Glomerular visceral epithelial cell (primary cell): ENCODE measurements around the gene TEX26.

Experiments
- DNase-seq: peaks from one replicate; pipeline ENCODE4 v3.0.0-alpha.2; 2016; ENCODE audit errors: extremely low spot score

The TEX26 gene

DNA sequence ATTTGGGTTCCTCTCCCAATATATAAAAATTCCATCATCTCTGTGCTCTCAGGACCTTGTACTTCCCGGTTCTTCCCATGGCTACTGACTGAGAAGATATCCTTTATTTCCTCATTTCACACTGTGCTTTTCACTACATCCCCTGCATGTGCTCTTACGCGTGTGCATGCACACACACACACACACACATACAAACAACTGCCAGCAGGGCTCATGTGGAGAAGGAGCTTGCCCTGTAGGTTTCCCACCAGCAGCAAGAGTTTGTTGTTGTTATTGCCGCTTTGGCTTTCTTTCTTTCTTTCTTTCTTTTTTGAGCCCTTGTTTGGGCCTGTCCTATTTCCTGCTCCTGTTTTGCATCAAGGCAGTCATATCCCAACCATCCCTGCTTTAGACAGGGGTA, 43.6 kb downstream of the TEX26 start:
- DNase-seq = no peak

GRCh38 chr13:30978981-30979956, 46.8 kb downstream of the TEX26 start:
- no peak for DNase-seq

DNA sequence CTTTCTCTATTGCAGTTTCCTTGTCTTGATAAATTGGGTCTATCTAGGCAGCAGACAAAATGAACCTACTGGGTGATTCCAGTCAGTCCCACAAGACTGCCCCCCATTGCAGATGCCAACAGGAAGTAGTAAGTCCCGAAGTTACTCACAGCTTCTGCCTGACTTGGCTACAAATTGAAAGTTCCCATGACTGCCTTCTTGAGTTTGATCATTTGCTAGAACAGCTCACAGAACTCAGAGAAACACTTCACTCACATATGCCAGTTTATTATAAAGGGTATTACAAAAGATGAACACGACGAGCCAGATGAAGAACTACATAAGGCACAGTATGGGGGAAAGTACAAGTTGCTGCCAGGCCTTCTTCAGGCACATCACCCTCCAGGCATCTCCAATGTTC, 50.0 kb downstream of the TEX26 start:
- peak; percentile 7 for DNase-seq

DNA sequence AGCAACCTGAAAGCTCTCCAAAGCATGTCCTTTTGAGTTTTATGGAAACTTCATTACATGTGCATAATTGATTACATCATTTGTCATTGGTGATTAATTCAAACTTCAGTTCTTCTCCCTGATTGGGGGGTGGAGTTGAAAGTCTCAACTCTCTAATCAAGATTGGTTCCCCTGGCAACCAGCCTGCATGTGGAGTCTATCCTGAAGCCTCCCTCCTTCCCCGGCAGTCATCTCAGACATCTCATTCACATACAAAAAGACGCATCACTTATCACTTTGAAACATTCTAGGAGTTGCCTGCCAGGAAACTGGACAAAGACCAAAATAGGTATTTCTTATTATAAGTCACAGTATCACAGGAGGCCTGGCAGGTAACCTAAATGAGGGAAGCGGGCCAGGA, 50.5 kb downstream of the TEX26 start:
- no peak for DNase-seq

- no peak for DNase-seq
Observed at GRCh38 chr13:30983431-30983830, 51.0 kb downstream of the TEX26 start.

DNA sequence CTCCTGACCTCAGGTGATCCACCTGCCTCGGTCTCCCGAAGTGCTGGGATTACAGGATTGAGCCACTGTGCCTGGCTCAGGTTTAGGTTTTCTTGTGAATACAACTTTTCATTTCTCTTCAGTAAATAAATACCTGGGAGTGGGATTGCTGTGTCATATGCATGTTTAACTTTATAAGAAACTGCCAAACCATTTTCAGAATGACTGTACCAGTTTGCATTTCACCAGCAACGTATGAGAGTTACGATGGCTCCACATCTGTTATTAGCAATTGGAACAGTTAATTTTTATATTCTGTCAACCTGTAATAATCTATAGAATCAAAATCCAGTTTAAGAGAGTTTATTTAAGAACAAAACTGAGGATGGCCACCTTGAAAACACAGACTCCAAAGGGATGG, 52.2 kb downstream of the TEX26 start:
- DNase-seq = no peak

- DNase-seq = no peak
Observed at GRCh38 chr13:30985637-30986205, 53.3 kb downstream of the TEX26 start.

GRCh38 chr13:30991184-30991583, 58.7 kb downstream of the TEX26 start:
- DNase-seq = no peak

DNA sequence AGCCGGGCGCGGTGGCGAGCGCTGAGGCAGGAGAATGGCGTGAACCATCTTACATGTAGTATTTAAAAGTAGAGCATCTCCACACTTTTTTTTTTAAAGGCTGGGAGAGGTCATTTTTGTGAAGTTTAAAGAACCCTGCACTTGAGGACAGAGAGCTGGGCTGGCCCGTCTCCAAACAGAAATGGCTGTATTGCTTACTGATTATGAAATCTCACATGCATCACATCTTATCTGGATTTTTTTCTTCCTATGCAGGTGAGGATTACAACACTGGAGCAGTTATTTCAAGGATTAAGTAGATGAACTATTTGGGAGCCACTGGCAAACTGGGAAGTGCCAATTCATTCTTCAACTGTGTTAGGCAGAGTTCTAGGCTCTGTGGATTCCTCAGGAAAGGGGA, 59.5 kb downstream of the TEX26 start:
- DNase-seq = no peak

GRCh38 chr13:30995331-30995730, 62.9 kb downstream of the TEX26 start:
- DNase-seq = no peak

DNA sequence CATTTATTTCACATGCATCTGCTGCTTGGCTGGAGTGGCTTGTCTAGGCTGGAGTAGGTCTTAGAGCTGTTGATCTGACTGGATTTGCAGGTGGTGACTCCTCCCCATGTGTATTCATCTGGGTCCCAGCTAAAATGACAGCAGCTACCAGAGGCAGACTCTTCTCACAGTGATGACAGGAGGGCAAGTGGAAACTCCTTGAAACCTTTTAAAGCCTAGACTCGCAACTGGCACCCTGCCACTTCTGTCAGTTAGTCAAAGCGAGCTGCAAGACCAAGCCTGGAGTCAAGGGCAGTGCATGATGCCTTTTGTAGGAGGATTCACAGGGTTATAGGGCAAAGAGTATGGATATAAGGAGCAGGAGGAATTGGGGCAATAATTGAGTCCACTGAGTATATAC, 65.2 kb downstream of the TEX26 start:
- no peak for DNase-seq

DNA sequence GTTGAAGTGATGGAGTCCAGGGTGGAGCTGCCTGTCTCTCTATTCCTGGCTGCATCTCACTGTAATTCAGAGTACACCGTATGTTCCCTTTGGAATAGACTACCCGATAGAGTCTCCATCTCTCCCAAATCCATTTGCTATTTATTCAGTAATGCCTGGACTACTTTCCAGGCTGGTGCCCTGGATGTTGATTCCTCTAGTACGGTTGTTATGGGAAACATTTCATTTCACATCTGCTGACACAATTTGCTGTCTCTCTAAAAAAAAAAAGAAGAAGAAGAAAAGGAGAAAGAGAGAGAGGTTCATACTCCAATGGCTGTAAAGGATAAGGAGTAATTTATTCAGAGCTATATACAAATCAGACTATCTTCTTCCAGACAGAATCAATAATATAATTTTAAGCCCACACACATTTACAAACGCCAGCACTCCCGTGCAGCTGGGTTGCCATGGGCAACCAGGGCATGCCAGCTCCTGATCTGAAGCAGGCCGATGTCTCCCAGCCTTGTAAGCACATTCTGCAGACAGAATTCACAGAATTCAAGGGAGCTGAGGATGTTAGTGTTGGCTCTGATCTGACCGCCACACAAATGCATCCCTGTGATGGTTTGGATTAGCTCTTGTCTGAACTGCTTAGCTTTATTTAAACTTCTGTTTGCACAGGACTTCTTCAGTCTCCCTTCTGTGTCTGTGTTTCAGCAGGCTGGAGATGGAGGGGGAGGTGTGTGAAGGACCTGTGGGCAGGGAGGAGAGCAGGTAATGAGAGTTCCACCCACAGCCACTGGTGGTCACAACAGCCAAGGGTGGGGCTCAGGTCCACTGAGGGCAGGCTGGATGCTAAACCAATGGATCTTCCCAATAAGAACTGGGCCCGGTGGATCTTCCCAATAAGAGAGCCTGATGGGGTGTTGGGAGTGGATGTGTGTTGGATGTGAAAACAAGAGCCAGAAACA, 66.0 kb downstream of the TEX26 start:
- DNase-seq = no peak

GRCh38 chr13:31000889-31001288, 68.4 kb downstream of the TEX26 start:
- DNase-seq = no peak

DNA sequence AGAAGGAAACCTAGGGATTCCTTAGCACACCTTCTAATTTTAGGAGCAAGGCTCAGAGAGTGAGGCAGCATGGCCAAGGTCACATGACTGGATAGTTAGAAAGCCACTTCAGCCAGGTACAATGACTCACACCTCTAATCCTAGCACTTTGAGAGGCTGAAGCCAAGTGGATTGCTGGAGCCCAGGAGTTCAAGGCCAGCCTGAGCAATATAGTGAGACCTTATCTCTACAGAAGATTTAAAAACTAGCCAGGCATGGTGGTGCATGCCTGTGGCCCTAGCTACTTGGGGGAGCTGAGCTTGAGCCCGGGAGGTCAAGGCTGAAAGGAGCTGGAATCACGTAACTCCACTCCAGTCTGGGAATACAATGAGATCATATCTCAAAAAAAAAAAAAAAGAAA, 69.2 kb downstream of the TEX26 start:
- peak; percentile 53 for DNase-seq

- DNase-seq = no peak
Observed at GRCh38 chr13:31005066-31005465, 72.6 kb downstream of the TEX26 start.

GRCh38 chr13:31007417-31007816, 75.0 kb downstream of the TEX26 start:
- no peak for DNase-seq

GRCh38 chr13:31008400-31009115, 76.1 kb downstream of the TEX26 start:
- DNase-seq = peak; percentile 53

DNA sequence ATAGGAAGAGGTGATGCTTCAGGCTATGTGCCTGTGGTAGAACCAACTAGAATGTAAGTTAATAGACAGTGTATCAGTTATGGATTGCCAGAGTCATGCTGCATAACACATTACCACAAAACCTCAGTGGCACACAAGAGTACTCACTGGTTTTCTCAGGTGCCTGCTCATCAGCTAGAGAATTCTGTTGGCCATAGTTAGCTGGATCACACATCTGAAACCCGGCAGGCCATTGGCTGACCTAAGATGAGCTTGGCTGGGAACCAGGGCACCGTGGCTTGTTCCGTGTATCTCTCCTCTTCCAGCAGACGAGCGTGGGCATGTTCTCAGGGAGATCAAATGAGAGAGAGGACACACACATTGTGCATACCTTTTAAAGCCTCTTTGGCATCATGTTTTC, 76.7 kb downstream of the TEX26 start:
- peak; percentile 81 for DNase-seq

DNA sequence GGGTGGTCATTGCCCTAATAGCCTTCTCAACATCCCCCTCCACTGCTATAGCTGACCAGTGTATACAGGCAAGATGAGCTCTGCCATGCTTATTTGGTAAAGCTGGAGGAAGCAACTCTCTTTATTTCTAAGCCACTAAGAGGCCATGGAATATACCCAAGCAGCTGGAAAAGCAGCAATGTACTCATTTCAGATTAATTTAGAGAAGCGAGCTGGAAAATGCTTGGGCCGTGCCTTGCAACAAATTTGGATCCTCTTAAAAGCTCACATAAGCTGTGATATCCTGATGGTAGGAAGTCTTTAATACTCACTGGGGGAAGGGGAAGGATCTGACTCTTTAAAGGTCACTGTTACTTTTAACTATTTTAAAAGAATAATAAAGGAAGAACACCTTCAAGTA, 77.8 kb downstream of the TEX26 start:
- no peak for DNase-seq

DNA sequence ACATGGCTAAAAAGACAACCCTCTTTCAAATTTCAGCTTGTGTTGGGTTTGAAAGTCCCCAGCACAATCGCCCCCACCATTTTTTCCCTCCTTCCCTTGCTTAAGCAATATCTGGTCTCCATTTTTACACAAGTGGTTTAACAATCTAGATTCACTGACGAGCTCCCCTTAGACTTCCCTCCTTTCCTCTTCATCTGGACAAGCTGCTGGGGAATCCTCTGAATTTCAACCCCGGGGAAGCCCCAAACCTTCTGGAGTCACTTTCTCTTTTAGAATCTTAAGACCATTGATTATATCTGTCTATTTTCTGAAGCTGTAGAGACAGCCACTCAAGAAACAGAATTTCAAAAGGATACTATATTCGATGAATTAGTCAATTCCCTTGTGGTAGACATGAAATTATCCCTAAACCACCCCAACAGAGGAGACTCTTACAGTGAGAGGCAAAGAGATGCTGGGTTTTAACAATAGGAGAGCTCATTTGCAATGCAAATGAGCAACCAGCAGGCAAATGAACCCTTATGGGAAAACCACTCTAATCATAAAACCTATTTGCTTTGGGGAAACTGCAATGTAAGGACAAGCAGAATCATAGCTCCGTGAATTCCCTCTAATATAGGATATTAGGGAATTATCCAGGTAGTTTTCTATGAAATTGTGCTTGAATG, 78.9 kb downstream of the TEX26 start:
- DNase-seq = no peak
